Hematopoietic multipotent progenitor cell treated with erythropoietin and hydrocortisone succinate and interleukin-3 and kit ligand, for 15 days (in vitro differentiated cells): ENCODE data around the gene PRIM1.
"Not testable (repeated sequence)": the region's sequence is repeated elsewhere in the genome, so short reads cannot be mapped to it uniquely, and the experiment has no call there.

Experiments
- DNase-seq: peaks from one replicate; pipeline ENCODE4 v3.0.0-alpha.2; 2015; ENCODE audit warnings: low spot score

The PRIM1 gene

DNA sequence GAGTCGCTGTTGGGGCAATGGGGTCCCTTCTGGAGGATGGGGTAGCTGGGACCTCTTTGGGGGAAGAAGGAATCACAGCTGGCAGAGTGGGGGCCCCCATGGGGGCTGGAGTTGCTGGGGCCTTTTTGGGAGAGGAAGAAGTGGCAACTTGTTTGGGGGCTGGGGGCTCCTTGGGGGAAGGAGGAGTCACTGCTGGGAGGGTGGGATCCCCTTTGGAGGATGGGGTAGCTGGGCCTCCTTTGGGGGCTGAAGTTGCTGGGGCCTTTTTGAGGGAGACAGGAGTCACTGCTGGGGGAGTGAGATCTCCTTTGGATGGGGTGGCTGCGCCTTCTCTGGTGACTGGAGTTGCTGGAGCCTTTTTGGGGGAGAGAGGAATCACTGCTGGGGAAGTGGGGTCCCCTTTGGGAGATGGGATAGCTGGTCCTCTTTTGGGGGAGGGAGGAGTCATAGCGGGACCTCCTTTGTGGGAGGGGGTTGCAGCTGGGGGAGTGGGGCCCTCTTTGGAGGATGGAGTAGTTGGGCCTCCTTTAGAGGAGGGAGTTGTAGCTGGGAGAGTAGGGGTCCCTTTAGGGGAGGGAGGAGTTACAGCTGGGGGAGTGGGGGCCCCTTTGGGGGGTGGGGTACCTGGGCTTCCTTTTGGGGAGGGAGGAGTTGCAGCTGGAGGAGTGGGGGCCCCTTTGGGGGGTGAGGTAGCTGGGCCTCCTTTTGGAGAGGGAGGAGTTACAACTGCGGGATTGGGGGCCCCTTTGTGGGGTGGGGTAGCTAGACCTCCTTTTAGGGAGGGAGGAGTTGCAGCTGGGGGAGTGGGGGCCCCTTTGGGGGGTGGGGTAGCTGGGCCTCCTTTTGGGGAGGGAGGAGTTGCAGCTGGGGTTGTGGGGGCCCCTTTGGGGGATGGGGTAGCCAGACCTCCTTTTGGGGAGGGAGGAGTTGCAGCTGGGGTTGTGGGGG, 34.9 kb downstream of the PRIM1 start:
- no peak for DNase-seq

DNA sequence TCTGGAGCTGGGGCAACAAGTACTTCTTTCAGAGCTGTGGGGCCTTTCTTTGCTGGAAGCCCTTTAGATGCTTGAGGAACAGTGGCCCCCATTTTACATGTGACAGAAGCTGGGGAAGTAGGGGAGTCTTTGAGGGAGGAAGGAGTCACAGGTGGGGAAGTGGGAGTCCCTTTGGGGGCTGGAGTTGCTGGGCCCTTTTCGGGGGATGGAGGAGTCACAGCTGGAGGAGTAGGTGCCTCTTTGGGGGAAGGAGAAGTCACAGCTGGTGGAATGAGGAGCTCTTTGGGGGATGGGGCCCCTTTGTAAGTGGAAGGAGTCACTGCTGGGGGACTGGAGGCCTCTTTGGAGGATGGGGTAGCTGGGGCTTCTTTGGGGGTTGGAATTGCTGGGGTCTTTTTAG, 35.7 kb downstream of the PRIM1 start:
- DNase-seq = no peak

DNA sequence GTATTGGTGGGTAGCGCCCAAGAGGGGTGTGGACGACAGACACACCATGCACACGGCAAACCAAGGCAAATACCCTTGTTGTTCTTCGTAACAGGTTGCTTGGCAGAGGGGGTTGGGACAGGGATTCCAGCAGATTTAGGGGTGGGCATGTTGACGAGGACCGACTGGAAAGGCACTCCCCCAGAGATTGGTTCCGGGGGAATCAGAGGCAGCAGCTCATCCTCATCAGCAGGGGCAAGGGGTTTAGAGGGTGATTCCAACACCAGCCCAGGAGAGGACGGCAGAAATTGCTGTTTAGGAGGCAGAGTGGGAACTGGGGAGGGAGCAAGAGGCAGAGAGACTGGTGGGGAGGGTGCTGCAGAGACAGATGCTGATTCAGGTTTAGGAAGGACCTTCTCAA, 36.3 kb downstream of the PRIM1 start:
- DNase-seq = no peak

DNA sequence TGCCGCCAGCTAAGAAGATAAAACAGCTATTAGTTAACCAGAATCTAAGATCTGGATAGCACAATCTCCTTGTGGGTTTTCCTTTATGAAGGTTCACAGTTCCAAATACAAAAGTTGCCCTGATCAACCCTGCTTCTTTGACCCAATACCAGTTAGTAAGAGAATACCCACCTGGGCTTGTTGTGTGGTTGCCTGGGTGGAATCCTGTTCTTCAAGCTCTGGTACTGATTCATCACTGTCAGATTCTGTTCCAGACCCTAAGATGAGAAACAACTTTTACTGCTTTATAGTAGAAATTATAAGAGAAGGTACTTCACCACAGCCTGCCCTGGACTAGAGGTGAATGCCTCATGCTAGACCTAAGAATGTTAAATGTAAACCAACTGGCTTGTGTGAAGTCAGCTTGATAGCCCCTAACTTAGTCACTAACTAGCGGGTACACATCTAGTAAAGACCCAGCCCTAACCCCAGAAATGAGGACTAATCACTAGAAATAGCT, 37.6 kb downstream of the PRIM1 start:
- DNase-seq = no peak

DNA sequence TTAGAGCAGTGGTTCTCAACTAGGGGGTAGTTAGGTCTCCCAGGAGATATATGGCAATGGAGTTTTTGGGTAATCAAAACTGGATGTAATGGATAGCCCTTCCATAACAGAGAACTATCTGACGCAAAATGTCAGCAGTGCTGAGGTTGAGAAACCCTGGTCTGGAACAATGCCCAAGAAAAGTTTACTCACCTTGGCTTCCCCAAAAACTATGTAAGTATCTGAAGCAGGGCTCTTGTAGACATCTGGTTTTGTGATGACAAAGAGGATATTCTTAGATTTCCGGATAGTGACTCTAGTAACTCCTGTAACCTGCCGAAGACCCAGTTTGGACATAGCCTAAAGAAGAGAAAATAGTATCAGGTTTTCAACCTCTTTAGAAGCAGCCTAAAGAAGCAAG, 38.8 kb downstream of the PRIM1 start:
- DNase-seq = no peak

DNA sequence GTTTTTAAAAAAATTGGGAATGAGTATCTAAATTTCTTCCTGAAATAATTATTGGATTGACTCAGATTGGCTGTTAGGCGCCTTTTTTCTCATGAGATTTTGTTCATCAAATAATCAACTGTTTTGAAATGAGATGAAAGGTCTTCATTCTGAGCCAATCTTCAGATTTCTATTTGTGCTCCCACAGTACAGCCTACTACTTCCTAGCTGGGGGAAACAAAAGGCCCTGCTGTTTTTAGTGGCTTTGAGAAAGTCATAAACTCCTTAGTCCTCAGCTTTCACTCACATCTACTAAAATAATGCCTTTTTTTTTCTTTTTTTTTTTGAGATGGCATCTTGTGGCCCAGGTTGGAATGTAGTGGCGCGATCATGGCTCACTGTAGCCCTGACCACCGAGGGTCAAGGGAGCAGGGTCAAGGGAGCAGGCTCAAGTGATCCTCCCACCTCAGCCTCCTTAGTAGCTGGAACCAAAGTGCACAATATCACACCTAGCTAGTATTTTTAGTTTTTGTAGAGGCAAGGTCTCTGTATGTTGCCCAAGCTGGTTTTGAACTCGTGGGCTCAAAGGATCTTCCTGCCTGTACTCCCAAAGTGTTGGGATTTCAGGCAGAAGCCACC, 42.3 kb downstream of the PRIM1 start:
- no peak for DNase-seq

DNA sequence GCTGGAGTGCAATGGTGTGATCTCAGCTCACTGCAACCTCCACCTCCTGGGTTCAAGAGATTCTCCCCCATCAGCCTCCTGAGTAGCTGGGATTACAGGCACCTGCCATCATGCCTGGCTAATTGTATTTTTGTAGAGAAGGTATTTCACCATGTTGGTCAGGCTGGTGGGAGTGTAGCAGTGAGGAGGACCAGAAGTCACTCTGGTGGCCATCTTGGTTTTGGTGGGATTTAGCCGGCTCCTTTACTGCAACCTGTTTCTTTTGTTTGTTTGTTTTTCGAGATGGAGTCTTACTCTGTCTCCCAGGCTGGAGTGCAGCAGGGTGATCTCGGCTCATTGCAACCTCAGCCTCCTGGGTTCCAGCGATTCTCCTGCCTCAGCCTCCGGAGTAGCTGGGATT, 47.6 kb downstream of the PRIM1 start:
- DNase-seq = not testable (repeated sequence)

DNA sequence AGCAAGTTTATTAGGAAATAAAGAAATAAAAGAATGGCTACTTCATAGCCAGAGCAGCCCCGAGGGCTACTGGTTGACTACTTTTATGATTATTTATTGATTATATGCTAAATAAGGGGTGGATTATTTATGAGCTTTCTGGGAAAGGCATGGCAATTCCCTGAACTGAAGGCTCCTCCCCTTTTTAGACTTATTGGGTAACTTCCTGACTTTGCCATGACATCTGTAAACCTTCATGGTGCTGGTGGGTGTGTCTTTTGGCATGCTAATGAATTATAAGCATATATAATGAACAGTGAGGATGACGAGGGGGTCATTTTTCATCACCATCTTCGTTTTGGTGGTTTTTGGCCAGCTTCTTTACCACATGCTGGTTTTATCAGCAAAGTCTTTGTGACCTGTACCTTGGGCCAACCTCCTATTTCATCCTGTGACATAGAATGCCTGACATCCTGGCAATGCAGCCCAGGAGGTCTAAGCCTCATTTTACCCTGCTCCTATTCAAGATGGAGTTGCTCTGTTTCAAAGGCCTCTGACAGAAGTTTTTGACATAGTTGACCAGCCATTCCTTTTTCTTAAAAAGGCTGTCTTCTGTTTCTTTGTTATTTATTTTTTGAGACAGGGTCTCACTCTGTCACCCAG, 53.0 kb downstream of the PRIM1 start:
- DNase-seq = no peak

DNA sequence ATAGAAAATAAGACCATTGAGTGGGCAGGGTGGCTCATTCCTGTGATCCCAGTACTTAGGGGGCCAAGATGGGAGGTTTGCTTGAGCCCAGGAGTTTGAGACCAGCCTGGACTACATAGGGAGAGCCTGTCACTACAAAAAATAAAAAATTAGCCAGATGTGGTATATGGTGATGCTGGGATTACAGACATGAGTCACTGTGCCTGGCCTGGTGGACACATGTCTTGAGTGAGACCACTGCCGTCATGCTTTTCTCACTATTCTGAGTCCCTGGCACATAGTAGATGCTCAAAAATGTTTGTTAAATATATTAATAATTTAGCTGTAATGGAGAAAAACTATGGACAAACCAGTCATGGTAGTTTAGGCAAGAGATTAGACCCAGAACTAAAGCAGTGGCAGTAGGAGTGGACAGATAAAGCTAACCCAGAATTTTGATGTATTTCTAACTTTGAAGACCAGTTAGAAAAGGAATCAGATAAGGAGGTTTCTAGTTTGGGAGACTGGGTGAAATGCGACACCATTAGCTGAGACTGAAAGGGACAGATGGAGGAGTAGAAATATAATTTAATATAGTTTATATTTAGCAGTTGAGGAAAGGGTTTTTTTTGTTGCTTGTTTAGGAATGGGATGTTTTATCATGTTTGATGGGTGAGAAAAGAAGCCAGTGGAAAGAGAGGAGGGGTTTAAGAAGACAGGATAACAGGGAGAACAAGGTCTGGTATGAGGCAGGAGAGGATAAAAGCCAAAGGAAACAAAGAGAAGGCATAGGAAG, 56.6 kb downstream of the PRIM1 start:
- DNase-seq = no peak

DNA sequence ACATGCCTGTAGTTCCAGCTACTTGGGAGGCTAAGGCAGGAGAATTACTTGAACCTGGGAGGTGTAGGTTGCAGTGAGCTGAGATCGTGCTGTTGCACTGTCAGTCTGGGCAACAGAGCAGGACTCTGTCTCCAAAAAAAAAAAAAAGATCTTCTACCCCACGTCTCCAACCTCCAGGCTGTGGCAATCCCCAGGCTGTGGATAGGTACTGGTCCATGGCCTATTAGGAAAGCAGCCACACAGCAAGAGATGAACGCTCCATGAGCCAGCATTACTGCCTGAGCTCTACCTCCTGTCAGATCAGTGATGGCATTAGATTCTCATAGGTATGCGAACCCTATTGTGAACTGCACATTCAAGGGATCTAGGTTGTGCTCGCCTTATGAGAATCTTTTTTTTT, 58.0 kb downstream of the PRIM1 start:
- DNase-seq = no peak

DNA sequence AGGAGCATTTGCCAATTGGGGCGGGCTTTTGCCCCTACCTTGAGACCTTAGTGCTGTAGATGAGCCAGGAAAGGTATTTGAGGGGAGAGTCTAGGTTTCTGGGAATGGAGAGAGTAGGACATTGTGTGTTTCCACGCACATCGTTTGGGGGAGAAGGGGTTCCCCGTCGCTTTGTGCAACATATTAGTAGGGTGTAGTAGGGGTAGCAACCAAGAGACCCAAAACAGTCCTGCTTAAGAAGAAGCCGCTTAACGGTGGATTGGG, 63.3 kb downstream of the PRIM1 start:
- no peak for DNase-seq

DNA sequence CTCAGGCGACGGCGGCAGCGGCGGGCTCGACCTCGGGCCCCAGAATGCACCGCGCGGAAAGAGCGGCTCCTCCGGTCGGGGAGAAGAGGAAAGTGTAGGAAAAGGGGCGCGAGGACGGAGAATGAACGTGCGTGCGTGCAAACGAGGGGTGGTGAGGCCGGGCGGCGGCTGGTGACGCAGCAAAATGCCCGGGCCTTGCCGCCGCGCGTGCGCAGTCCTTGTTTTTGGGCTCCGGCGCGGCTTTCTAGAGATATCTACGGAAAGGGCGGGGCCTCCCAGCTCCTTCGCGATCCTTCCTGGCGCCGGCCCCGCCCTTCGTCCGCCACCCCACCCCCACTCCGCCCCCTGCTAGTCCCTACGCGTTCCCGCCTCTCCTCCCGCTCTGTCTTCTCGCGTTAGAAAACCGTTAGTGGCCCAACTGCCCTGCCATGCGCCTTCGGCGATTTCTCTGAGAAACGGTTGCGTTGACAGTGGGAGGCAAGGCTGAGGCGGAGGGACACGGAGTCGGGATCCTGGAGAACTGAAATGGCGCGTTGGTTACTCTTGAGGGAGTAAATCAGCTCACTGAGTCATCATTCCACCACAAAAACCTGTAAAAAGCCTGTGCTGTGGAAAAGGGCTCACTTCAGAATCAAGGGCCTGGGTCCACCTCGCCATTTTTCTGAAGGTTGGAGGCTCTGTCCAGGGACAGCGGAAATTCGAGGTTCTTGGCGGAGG, 63.8 kb downstream of the PRIM1 start, which contains the start of gene PTGES3:
Gene PTGES3, minus strand, starts transcription at position 156 of the 717 bp plus-strand sequence. CDS start 285 bp downstream, outside the sequence.
- peak; percentile 99 for DNase-seq

DNA sequence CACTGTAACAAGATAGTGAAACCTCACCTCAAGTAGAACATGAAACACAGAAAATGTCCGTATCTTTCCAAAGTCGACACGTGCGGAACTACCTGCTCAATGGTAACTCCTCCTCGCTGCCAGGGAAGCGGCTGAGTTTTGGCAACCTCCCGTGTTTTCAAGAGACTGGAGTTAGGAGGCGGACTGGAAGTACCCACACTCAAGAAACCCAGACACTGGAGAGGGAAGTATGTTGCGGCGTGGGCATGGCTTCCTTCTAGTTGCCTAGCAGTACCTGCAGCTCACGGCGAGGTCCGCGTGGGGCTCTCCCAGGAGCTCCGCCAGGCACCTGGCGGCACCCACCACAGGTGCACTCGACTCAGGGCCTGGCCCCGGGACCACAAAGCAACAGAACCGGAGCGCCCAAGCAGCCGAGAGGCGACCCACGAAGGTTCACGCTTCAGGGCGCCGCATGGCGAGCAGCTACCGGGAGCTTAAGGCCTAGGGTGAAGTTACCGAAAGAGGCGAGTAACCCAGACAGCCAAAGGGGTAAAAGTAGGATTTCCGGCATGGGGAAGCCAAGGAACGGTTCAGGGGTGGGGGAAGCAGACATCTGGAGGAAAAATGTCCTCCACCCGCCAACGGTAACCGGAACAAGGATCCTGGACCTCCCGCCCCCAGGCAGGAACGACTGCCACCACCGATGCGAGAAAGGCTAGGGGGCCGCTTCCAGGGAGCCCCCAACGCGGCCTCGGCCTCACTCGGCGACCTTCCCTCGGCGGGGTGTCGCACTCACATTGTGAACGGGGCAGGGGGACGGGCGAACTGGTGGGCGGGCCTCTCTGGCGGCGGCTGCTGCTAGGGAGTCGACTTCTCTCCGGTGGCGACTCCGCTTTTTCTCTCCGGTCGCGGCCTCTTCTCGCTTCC, 64.6 kb downstream of the PRIM1 start:
- DNase-seq = peak; percentile 57

DNA sequence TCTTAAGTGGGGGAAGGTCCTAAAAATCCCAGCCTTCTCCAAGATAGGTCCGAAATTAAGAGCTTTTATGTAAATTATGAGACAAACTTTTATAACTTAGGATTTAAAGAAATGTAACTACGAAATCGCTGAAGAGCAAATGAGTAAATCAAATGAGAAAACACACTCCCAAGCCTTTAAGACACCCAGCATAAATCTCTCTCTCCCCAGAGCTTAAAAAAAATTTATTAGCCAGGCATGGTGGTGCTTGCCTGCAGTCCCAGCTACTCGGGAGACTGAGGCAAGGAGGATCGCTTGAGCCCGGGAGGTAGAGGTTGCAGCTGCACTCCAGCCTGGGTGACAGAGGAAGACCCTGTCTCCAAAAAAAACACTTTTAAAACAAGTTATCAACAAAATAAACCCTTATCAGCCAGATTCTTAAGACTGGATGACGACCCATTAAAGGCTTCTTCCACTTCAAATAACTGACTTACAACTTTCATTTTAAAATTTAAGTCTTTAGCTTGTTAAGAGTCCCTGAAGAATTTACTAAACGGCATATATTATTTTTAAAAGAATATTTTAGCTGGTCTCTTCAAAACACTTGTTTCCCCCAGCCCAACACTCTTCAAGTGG, 67.3 kb downstream of the PRIM1 start:
- no peak for DNase-seq

DNA sequence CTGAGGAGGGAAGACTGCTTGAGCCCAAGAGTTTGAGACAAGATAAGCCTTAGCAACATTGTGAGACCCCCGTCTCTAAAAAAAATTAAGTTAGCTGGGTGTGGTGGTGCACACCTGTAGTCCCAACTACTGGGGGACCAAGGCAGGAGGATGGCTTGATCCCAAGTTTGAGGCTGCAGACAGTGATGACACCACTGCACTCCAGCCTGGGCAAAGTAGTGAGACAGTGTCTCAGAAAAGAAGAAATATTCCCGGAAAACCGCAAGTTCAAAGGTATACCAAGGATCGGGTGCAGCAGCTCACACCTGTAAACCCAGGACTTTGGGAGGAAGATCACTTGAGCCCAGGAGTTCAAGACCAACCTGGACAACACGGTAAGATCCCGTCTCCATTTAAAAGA, 69.8 kb downstream of the PRIM1 start:
- no peak for DNase-seq
